ENCODE data around the gene PSEN2. TPM values are rescaled to one million over a fixed set of nuclear protein-coding genes. Genes with fewer than 3 reads are reported as not detected.

Gene PSEN2
- total and polyA plus RNA-seq, 2 of the 8 experiments (the other 6 are each of a cell fraction or from before 2014, with no cell fraction given), result 22.9 to 29.0 TPM

- no peak overlapping the region for H2BK120ac ChIP-seq (replicated peaks; ENCODE audit: low read depth, low read length)
- H3K18ac ChIP-seq (ENCODE audit: extremely low read depth, low read length), result no peak overlapping the region
- POLR2A ChIA-PET (ENCODE audit: partially characterized antibody), result no interaction called here
- H3K4me1 ChIP-seq (replicated peaks in 1 of 4; ENCODE audit: control insufficient read depth in 3 of 4, insufficient read depth in 4 of 4, low read length in 3 of 4), result no peaks in the 10 kb centered on the region
- no peak overlapping the region for H3K4me2 ChIP-seq (ENCODE audit: insufficient read depth in 1 of 2, low read depth in 2 of 2, low read length in 2 of 2)
- no peaks in the 10 kb centered on the region for H3K79me1 ChIP-seq (ENCODE audit: low read depth, low read length)
- H3K9me3 ChIP-seq (ENCODE audit: insufficient read depth in 2 of 2, low read depth in 1 of 2, low read length in 1 of 2), result no peaks in the 10 kb centered on the region
- H3K9ac ChIP-seq (replicated peaks in 1 of 4; ENCODE audit: extremely low read depth in 1 of 4, low read depth in 3 of 4, low read length in 3 of 4), result no peak overlapping the region
- no peak overlapping the region for H2BK5ac ChIP-seq (ENCODE audit: low read depth, low read length)
- H4K20me1 ChIP-seq (replicated peaks in 1 of 2; ENCODE audit: control insufficient read depth in 1 of 2, insufficient read depth in 2 of 2, low read length in 2 of 2), result peaks cover 0 to 3% of the 10 kb centered on the region in 2 experiments
- no peak overlapping the region for H3K4me3 ChIP-seq (ENCODE audit: extremely low read depth in 1 of 4, insufficient read depth in 2 of 4, low read depth in 3 of 4, low read length in 4 of 4)
- H2BK15ac ChIP-seq (ENCODE audit: low read length), result no peak overlapping the region
- 87% methylated on average over 8 of the region's 8 CpGs; no CpG with 5 or more reads in 1 of the 2 experiments for WGBS, 2 experiments (ENCODE audit: extremely low coverage in 1 of 2, insufficient coverage in 1 of 2, insufficient read length in 1 of 2, insufficient replicate concordance in 2 of 2, low coverage in 1 of 2, low lambda C conversion rate in 2 of 2, missing lambda C conversion rate in 1 of 2)
- DNase-seq (ENCODE audit: low read depth in 1 of 2, low spot score in 2 of 2) (no peak), FAIRE-seq (no peak)
- CTCF ChIA-PET (ENCODE audit: partially characterized antibody), result no interaction called here
- H4K5ac ChIP-seq (ENCODE audit: insufficient read length, low read depth, low read length), result no peak overlapping the region
- no peaks in the 10 kb centered on the region for H3K23me2 ChIP-seq (ENCODE audit: low read depth, low read length)
- TF ChIP-seq GTF2F1 (IDR thresholded peaks at IDR 0.05; ENCODE audit: borderline replicate concordance, low read depth, low read length) (no peak), NRF1 (IDR thresholded peaks at IDR 0.05; ENCODE audit: low read depth, low read length) (no peak)
- no peak overlapping the region for H4K8ac ChIP-seq (ENCODE audit: extremely low read depth, insufficient read depth, low read length)
- H3K23ac ChIP-seq (ENCODE audit: insufficient read length), result no peak overlapping the region
- peaks cover 6 to 13% (median 11%) of the 10 kb centered on the region in 4 experiments; a peak in 5 of 8 replicates for H3K36me3 ChIP-seq (ENCODE audit: control insufficient read depth in 2 of 4, insufficient read depth in 4 of 4, low read length in 3 of 4)
- no peak overlapping the region for H2BK20ac ChIP-seq (ENCODE audit: low read length)
- no peak overlapping the region for H3K56ac ChIP-seq (replicated peaks; ENCODE audit: insufficient read length, low read depth, low read length)
- no peak overlapping the region for H3K27ac ChIP-seq (ENCODE audit: low read depth, low read length)
- H2BK12ac ChIP-seq (ENCODE audit: low read depth, low read length), result no peak overlapping the region
- H2AK5ac ChIP-seq (ENCODE audit: low read depth, low read length), result no peak overlapping the region
- H3K79me2 ChIP-seq (ENCODE audit: control insufficient read depth in 1 of 2, insufficient read depth in 2 of 2, low read length in 2 of 2), result no peaks in the 10 kb centered on the region
- H4K91ac ChIP-seq (replicated peaks; ENCODE audit: insufficient read length, low read length), result no peak overlapping the region
- no peaks in the 10 kb centered on the region for H3K27me3 ChIP-seq (replicated peaks in 1 of 4; ENCODE audit: control insufficient read depth in 3 of 4, extremely low read depth in 1 of 4, insufficient read depth in 3 of 4, low read length in 3 of 4)
- no peak overlapping the region for H3K4ac ChIP-seq (replicated peaks; ENCODE audit: insufficient read length, low read depth, low read length)
- H3K14ac ChIP-seq (ENCODE audit: insufficient read length), result no peak overlapping the region
- H2AFZ ChIP-seq (ENCODE audit: low read length), result no peak overlapping the region
Measured at GRCh38 chr1:226892524-226892875, 22.1 kb downstream of the PSEN2 start.
